Activated CD8-positive, alpha-beta memory T cell treated with anti-CD3 and anti-CD28 coated beads, Interleukin-2, amount 50 U/mL, for 4 hours (primary cell): Measurements from ENCODE around the gene PDZD4.
"Not testable (repeated sequence)": the region's sequence is repeated elsewhere in the genome, so short reads cannot be mapped to it uniquely, and the experiment has no call there.

ENCODE experiments used
- DNase-seq: peaks from one replicate; pipeline ENCODE4 v3.0.0-alpha.2; 2020

The PDZD4 gene

GRCh38 chrX:153831429-153832150 lies 1.2 kb upstream of the PDZD4 start:
- no peak for DNase-seq

GRCh38 chrX:153830640-153831428 lies 490 bp upstream of the PDZD4 start:
- DNase-seq: no peak

GRCh38 chrX:153829549-153829798 lies 870 bp downstream of the PDZD4 start:
- DNase-seq: no peak

GRCh38 chrX:153828723-153829548 lies 1.4 kb downstream of the PDZD4 start:
- no peak for DNase-seq

GRCh38 chrX:153828308-153828707 lies 2.0 kb downstream of the PDZD4 start:
- no peak for DNase-seq

GRCh38 chrX:153827903-153828302 lies 2.4 kb downstream of the PDZD4 start:
- no peak for DNase-seq

- no peak for DNase-seq
These were observed 3.3 kb downstream of the PDZD4 start for GRCh38 chrX:153827016-153827415.

- DNase-seq: no peak
These were observed 5.3 kb downstream of the PDZD4 start for GRCh38 chrX:153825042-153825441.

GRCh38 chrX:153824348-153824747 lies 6.0 kb downstream of the PDZD4 start:
- DNase-seq: no peak

GRCh38 chrX:153821066-153821465 lies 9.3 kb downstream of the PDZD4 start:
- DNase-seq: no peak

- no peak for DNase-seq
These were observed 9.7 kb downstream of the PDZD4 start for GRCh38 chrX:153820601-153821000.

- DNase-seq: no peak
These were observed 10.8 kb downstream of the PDZD4 start for GRCh38 chrX:153819384-153820040.

- DNase-seq: peak; percentile 56
These were observed 11.6 kb downstream of the PDZD4 start for GRCh38 chrX:153818571-153819383.

- DNase-seq: not testable (repeated sequence)
These were observed 12.3 kb downstream of the PDZD4 start for GRCh38 chrX:153818064-153818463.

GRCh38 chrX:153816831-153817690 lies 13.3 kb downstream of the PDZD4 start:
- DNase-seq: no peak

- no peak for DNase-seq
These were observed 15.6 kb downstream of the PDZD4 start for GRCh38 chrX:153814591-153815315.

- no peak for DNase-seq
These were observed 17.2 kb downstream of the PDZD4 start for GRCh38 chrX:153813161-153813560.

GRCh38 chrX:153812220-153812619 lies 18.1 kb downstream of the PDZD4 start:
- DNase-seq: no peak

- no peak for DNase-seq
These were observed 22.4 kb downstream of the PDZD4 start for GRCh38 chrX:153807976-153808375.

- DNase-seq: no peak
These were observed 23.3 kb downstream of the PDZD4 start for GRCh38 chrX:153806999-153807575.
